CD4-positive, alpha-beta memory T cell (primary cell): ENCODE results near the gene APOL2. TPM values are rescaled to one million over a fixed set of nuclear protein-coding genes. Genes with fewer than 3 reads are reported as not detected.
A peak's percentile ranks its signal among the peaks of the same experiment; 100 is the strongest.

ENCODE experiments used
- CTCF ChIA-PET: fragments of 350-600 bp; sonication (Branson Sonifier 250); formaldehyde crosslinking; loops from one replicate; lab custom pipeline; 2021; ENCODE audit warnings: inconsistent platforms; ENCODE audit not compliant: partially characterized antibody; lab: Charles Lee
- POLR2A ChIA-PET: fragments of 350-600 bp; sonication (Branson Sonifier 250); formaldehyde crosslinking; loops from one replicate; lab custom pipeline; 2021; ENCODE audit not compliant: partially characterized antibody; lab: Charles Lee
- DNase-seq, 5 donors: peaks; one replicate each; pipeline versions ENCODE4 v3.0.0 to v3.0.0-alpha.2; 2020 to 2022; ENCODE audit warnings: mixed read lengths in 1 of 5
- H3K27ac ChIP-seq: one replicate; pipeline ENCODE4 v1.7.0; 2013; ENCODE audit warnings: low read depth, low read length
- H3K27me3 ChIP-seq: 2 replicates; pipeline ENCODE4 v1.7.0; 2013; ENCODE audit warnings: mild to moderate bottlenecking, low read length, moderate library complexity; ENCODE audit not compliant: insufficient read depth
- H3K36me3 ChIP-seq: 2 replicates; pipeline ENCODE4 v1.7.0; 2013; ENCODE audit warnings: mild to moderate bottlenecking, low read length, moderate library complexity; ENCODE audit not compliant: insufficient read depth
- H3K4me1 ChIP-seq: 2 replicates; pipeline ENCODE4 v1.7.0; 2013; ENCODE audit warnings: mild to moderate bottlenecking, low read length, moderate library complexity; ENCODE audit not compliant: insufficient read depth
- H3K4me3 ChIP-seq, 2 donors: one replicate each; pipeline ENCODE4 v1.7.0; 2013; ENCODE audit warnings: low read length in 2 of 2, mild to moderate bottlenecking in 1 of 2
- H3K9me3 ChIP-seq, 2 donors: one replicate each; pipeline ENCODE4 v1.7.0; 2013; ENCODE audit warnings: low read length in 2 of 2, control low read depth in 1 of 2; ENCODE audit not compliant: control insufficient read depth in 1 of 2
- H3K27ac Mint-ChIP-seq, 7 donors: one replicate each; pipeline ENCODE4 v1.8.0; 2020 to 2021; ENCODE audit warnings: mixed read lengths in 7 of 7, mild to moderate bottlenecking in 6 of 7, inconsistent platforms in 3 of 7, moderate library complexity in 3 of 7
- H3K27me3 Mint-ChIP-seq, 2 donors: one replicate each; pipeline ENCODE4 v1.8.0; 2020 to 2021; ENCODE audit warnings: mixed read lengths in 2 of 2
- H3K36me3 Mint-ChIP-seq, 2 donors: one replicate each; pipeline ENCODE4 v1.8.0; 2020 to 2021; ENCODE audit warnings: mixed read lengths in 2 of 2, inconsistent platforms in 1 of 2, mild to moderate bottlenecking in 1 of 2
- H3K4me1 Mint-ChIP-seq, 4 donors: one replicate each; pipeline ENCODE4 v1.8.0; 2020 to 2021; ENCODE audit warnings: mixed read lengths in 4 of 4, mild to moderate bottlenecking in 1 of 4
- H3K4me3 Mint-ChIP-seq, 8 donors: one replicate each; pipeline ENCODE4 v1.8.0; 2020 to 2021; ENCODE audit warnings: mixed read lengths in 8 of 8, mild to moderate bottlenecking in 7 of 8, moderate library complexity in 6 of 8, inconsistent platforms in 3 of 8
- H3K9me3 Mint-ChIP-seq, 8 donors: one replicate each; pipeline ENCODE4 v1.8.0; 2020 to 2021; ENCODE audit warnings: mixed read lengths in 8 of 8, mild to moderate bottlenecking in 5 of 8, inconsistent platforms in 3 of 8, moderate library complexity in 1 of 8
- intact Hi-C: fragments of 100-400 bp; cut with micrococcal nuclease; formaldehyde crosslinking; loops from one replicate; pipeline ENCODE4 v1.15.1; 2023
- polyA plus RNA-seq, 2 donors: library from polyadenylated mRNA; unstranded; fragments of 300-500 nt; fragmentation: Illumina TruSeq; gene quantifications; one replicate each; pipeline ENCODE4 v1.2.3, GENCODE V29; 2021
- total RNA-seq, 2 experiments: library from RNA; stranded (reverse); gene quantifications; one replicate each; pipeline ENCODE4 v1.2.3, GENCODE V29; 2021

The APOL2 gene
- total and polyA plus RNA-seq, 4 experiments from 2014 or later: 24.4 to 103 (median 61.7) TPM

GRCh38 chr22:36285017-36285416, 45.7 kb upstream of the APOL2 start:
- Histone ChIP-seq H3K4me1 (peaks cover 42% of the 10 kb centered on the region), H3K9me3 (no peaks in the 10 kb centered on the region), H3K27ac (no peak overlapping the region), H3K27me3 (no peaks in the 10 kb centered on the region), H3K4me3 (no peak overlapping the region), H3K36me3 (peaks cover 87% of the 10 kb centered on the region)
- no peak for DNase-seq
- intact Hi-C loops: no loop called here
- Mint-ChIP-seq H3K4me3 (no peak overlapping the region), H3K27ac (peak overlapping the region in 4 of 7 donors; percentile 13 to 42 (median 26)), H3K27me3 (no peaks in the 10 kb centered on the region), H3K4me1 (peaks cover 19 to 36% (median 28%) of the 10 kb centered on the region in 4 donors), H3K9me3 (peaks cover 0 to 16% (median 0%) of the 10 kb centered on the region in 8 donors), H3K36me3 (peaks cover 59 to 78% of the 10 kb centered on the region in 2 donors)
- ChIA-PET POLR2A (interaction anchor here (1.4 to 2.1 kb wide), 5 partner anchors 11 to 196 kb away, joined by 4 to 8 read pairs (median 5); partner anchors contain the start of gene TXN2), CTCF (interaction anchor here (1.0 to 6.8 kb wide), 6 partner anchors 8 to 201 kb away, joined by 3 to 44 read pairs (median 10); no protein-coding TSS in a partner anchor)

- DNase-seq: no peak
- Mint-ChIP-seq H3K36me3 (peaks cover 54 to 71% of the 10 kb centered on the region in 2 donors), H3K27ac (peak overlapping the region in 2 of 7 donors; percentile 21 to 72), H3K4me3 (no peak overlapping the region), H3K9me3 (peaks cover 0 to 10% (median 0%) of the 10 kb centered on the region in 8 donors), H3K27me3 (no peaks in the 10 kb centered on the region), H3K4me1 (peaks cover 14 to 31% (median 21%) of the 10 kb centered on the region in 4 donors)
- H3K27me3 ChIP-seq: no peaks in the 10 kb centered on the region
- H3K9me3 ChIP-seq: no peaks in the 10 kb centered on the region
- peaks cover 85% of the 10 kb centered on the region for H3K36me3 ChIP-seq
- H3K4me1 ChIP-seq: peaks cover 33% of the 10 kb centered on the region
- CTCF ChIA-PET: interaction anchor here (1.1 to 6.8 kb wide), 3 partner anchors 7 to 203 kb away, joined by 3 to 44 read pairs (median 24); no protein-coding TSS in a partner anchor
- POLR2A ChIA-PET: interaction anchor here (1.5 to 2.1 kb wide), 3 partner anchors 9 to 197 kb away, joined by 5 to 8 read pairs (median 6); partner anchors contain the start of gene TXN2
- no peak overlapping the region for H3K27ac ChIP-seq
- intact Hi-C loops: no loop called here
- H3K4me3 ChIP-seq: no peak overlapping the region
These were observed 44.8 kb upstream of the APOL2 start for GRCh38 chr22:36284171-36284571.

GRCh38 chr22:36282328-36282831, 43.1 kb upstream of the APOL2 start:
- no peak overlapping the region for H3K4me3 Mint-ChIP-seq
- Histone ChIP-seq H3K27ac (no peak overlapping the region), H3K4me1 (peaks cover 23% of the 10 kb centered on the region), H3K27me3 (no peaks in the 10 kb centered on the region), H3K4me3 (no peak overlapping the region), H3K36me3 (peaks cover 67% of the 10 kb centered on the region), H3K9me3 (no peaks in the 10 kb centered on the region)
- peak overlapping the region in 3 of 7 donors; percentile 17 to 46 (median 29) for H3K27ac Mint-ChIP-seq
- H3K27me3 Mint-ChIP-seq: no peaks in the 10 kb centered on the region
- no peak for DNase-seq
- POLR2A ChIA-PET: interaction anchor here (2.0 kb wide), 1 partner anchor 11 kb away, joined by 5 read pairs; no protein-coding TSS in a partner anchor
- H3K9me3 Mint-ChIP-seq: peaks cover 0 to 12% (median 0%) of the 10 kb centered on the region in 8 donors
- peaks cover 14 to 26% (median 20%) of the 10 kb centered on the region in 4 donors for H3K4me1 Mint-ChIP-seq
- CTCF ChIA-PET: interaction anchor here (1.5 kb wide), 1 partner anchor 15 kb away, joined by 3 read pairs; no protein-coding TSS in a partner anchor
- H3K36me3 Mint-ChIP-seq: peaks cover 45 to 57% of the 10 kb centered on the region in 2 donors
- intact Hi-C loops: no loop called here

GRCh38 chr22:36281781-36282327, 42.5 kb upstream of the APOL2 start:
- Histone ChIP-seq H3K4me3 (no peak overlapping the region), H3K27ac (no peak overlapping the region), H3K9me3 (no peaks in the 10 kb centered on the region), H3K27me3 (no peaks in the 10 kb centered on the region), H3K36me3 (peaks cover 62% of the 10 kb centered on the region), H3K4me1 (peaks cover 21% of the 10 kb centered on the region)
- Mint-ChIP-seq H3K4me1 (peaks cover 13 to 25% (median 19%) of the 10 kb centered on the region in 4 donors), H3K36me3 (peaks cover 41 to 52% of the 10 kb centered on the region in 2 donors), H3K4me3 (peak overlapping the region in 1 of 8 donors; percentile 12), H3K9me3 (peaks cover 0 to 8% (median 0%) of the 10 kb centered on the region in 8 donors), H3K27ac (peak overlapping the region in 2 of 7 donors; percentile 38 to 46), H3K27me3 (no peaks in the 10 kb centered on the region)
- intact Hi-C loops: no loop called here
- CTCF ChIA-PET: interaction anchor here (1.1 to 1.4 kb wide), 3 partner anchors 10 to 87 kb away, joined by 3 to 6 read pairs (median 3); partner anchors contain the start of gene APOL2
- DNase-seq: no peak
- POLR2A ChIA-PET: interaction anchor here (1.7 kb wide), 1 partner anchor 8 kb away, joined by 8 read pairs; no protein-coding TSS in a partner anchor

- peak overlapping the region in 2 of 8 donors; percentile 12 to 23 for H3K4me3 Mint-ChIP-seq
- POLR2A ChIA-PET: interaction anchor here (0.7 to 1.7 kb wide), 4 partner anchors 9 to 49 kb away, joined by 3 to 8 read pairs (median 4); partner anchors contain the start of gene APOL2
- peaks cover 47% of the 10 kb centered on the region for H3K36me3 ChIP-seq
- no peaks in the 10 kb centered on the region for H3K9me3 ChIP-seq
- CTCF ChIA-PET: interaction anchor here (0.6 to 1.6 kb wide), 6 partner anchors 17 to 206 kb away, joined by 3 to 7 read pairs (median 3); partner anchors contain the start of gene APOL2
- peaks cover 0 to 4% (median 0%) of the 10 kb centered on the region in 8 donors for H3K9me3 Mint-ChIP-seq
- no peak for DNase-seq
- H3K27me3 Mint-ChIP-seq: no peaks in the 10 kb centered on the region
- H3K4me1 ChIP-seq: peaks cover 15% of the 10 kb centered on the region
- H3K4me1 Mint-ChIP-seq: peaks cover 10 to 21% (median 16%) of the 10 kb centered on the region in 4 donors
- H3K4me3 ChIP-seq: no peak overlapping the region
- intact Hi-C loops: no loop called here
- no peaks in the 10 kb centered on the region for H3K27me3 ChIP-seq
- no peak overlapping the region for H3K27ac ChIP-seq
- H3K36me3 Mint-ChIP-seq: peaks cover 30 to 41% of the 10 kb centered on the region in 2 donors
- H3K27ac Mint-ChIP-seq: peak overlapping the region in 4 of 7 donors; percentile 22 to 85 (median 78)
These were observed 41.1 kb upstream of the APOL2 start for GRCh38 chr22:36280379-36280778.

- Histone ChIP-seq H3K27me3 (no peaks in the 10 kb centered on the region), H3K4me3 (no peak overlapping the region), H3K27ac (no peak overlapping the region), H3K9me3 (no peaks in the 10 kb centered on the region), H3K4me1 (peaks cover 15% of the 10 kb centered on the region), H3K36me3 (peaks cover 36% of the 10 kb centered on the region)
- Mint-ChIP-seq H3K9me3 (peaks cover 0 to 8% (median 0%) of the 10 kb centered on the region in 8 donors), H3K4me3 (no peak overlapping the region), H3K27ac (peak overlapping the region in 5 of 7 donors; percentile 19 to 84 (median 79)), H3K27me3 (no peaks in the 10 kb centered on the region), H3K36me3 (peaks cover 24 to 38% of the 10 kb centered on the region in 2 donors), H3K4me1 (peaks cover 12 to 25% (median 17%) of the 10 kb centered on the region in 4 donors)
- POLR2A ChIA-PET: interaction anchor here (0.8 to 2.1 kb wide), 2 partner anchors 8 to 40 kb away, joined by 3 to 12 read pairs; partner anchors contain the start of gene APOL2
- no peak for DNase-seq
- intact Hi-C loops: no loop called here
- CTCF ChIA-PET: interaction anchor here (1.6 to 6.2 kb wide), 11 partner anchors 8 to 192 kb away, joined by 4 to 45 read pairs (median 12); partner anchors contain the start of genes APOL1 and APOL2
These were observed 39.9 kb upstream of the APOL2 start for GRCh38 chr22:36279219-36279666.
